Activated naive CD8-positive, alpha-beta T cell treated with anti-CD3 and anti-CD28 coated beads, Interleukin-2, amount 10 ng/mL, durations not matched to agents 7 days and 5 days (primary cell): ENCODE data around the gene INSL3. TPM values are rescaled to one million over a fixed set of nuclear protein-coding genes. Genes with fewer than 3 reads are reported as not detected.

Source experiments
- total RNA-seq, 2 experiments: library from RNA; stranded (reverse); gene quantifications; one replicate each; pipeline ENCODE4 v1.2.3, GENCODE V29; 2021

INSL3 gene
- total RNA-seq, 2 experiments from 2014 or later, result 1.6 to 2.9 TPM

Other genes with a start within 250 kb of the INSL3 start
- gene UNC13A, start 133.2 kb downstream of the INSL3 start, total RNA-seq, result under 1 TPM; 0.06 to 0.25 TPM
- gene MAP1S, start 102.0 kb downstream of the INSL3 start, total RNA-seq, result 10 to 100 TPM; 71.2 to 78.4 TPM
- 10 to 100 TPM; 74.2 to 77.9 TPM for gene FCHO1, start 70.0 kb downstream of the INSL3 start, total RNA-seq
- gene B3GNT3, start 26.4 kb downstream of the INSL3 start, total RNA-seq, result not detected
- gene JAK3, start 26.5 kb upstream of the INSL3 start, total RNA-seq, result 100 to 1,000 TPM; 119 to 122 TPM
- 1,000 to 10,000 TPM; 2,260 to 2,272 TPM for gene RPL18A, start 38.4 kb upstream of the INSL3 start, total RNA-seq
- 1 to 10 TPM; 1.8 to 2.2 TPM for gene SLC5A5, start 50.4 kb upstream of the INSL3 start, total RNA-seq
- gene CCDC124, start 111.5 kb upstream of the INSL3 start, total RNA-seq, result 10 to 100 TPM; 54.2 to 56.4 TPM
- not detected for gene KCNN1, start 145.6 kb upstream of the INSL3 start, total RNA-seq
- gene ARRDC2, start 186.7 kb upstream of the INSL3 start, total RNA-seq, result 10 to 100 TPM; 66.5 to 71.2 TPM